ENCODE measurements around the gene IMP4.

- TF ChIP-seq GATA2 (IDR thresholded peaks at IDR 0.05; ENCODE audit: low read depth, low read length) (no peak), GATA3 (IDR thresholded peaks at IDR 0.05; ENCODE audit: low read depth, low read length) (no peak)
Measured at GRCh38 chr2:130381145-130381544, 38.4 kb downstream of the IMP4 start.
